Progenitor cell of endocrine pancreas (in vitro differentiated cells): ENCODE data around the gene C17orf67. TPM values are rescaled to one million over a fixed set of nuclear protein-coding genes. Genes with fewer than 3 reads are reported as not detected.
A peak's percentile ranks its signal among the peaks of the same experiment; 100 is the strongest.

ENCODE experiments used
- DNase-seq: peaks from one replicate; pipeline ENCODE4 v3.0.0; 2021; ENCODE audit warnings: low spot score; ENCODE audit not compliant: unreplicated experiment
- H3K27ac Mint-ChIP-seq: 2 replicates; pipeline ENCODE4 v1.8.0; 2021; ENCODE audit warnings: mild to moderate bottlenecking, moderate library complexity, mixed read lengths
- H3K27me3 Mint-ChIP-seq: 2 replicates; pipeline ENCODE4 v1.8.0; 2021; ENCODE audit warnings: mixed read lengths
- H3K36me3 Mint-ChIP-seq: 2 replicates; pipeline ENCODE4 v1.8.0; 2022; ENCODE audit warnings: mixed read lengths; ENCODE audit not compliant: insufficient read depth
- H3K4me1 Mint-ChIP-seq: 2 replicates; pipeline ENCODE4 v1.8.0; 2021; ENCODE audit warnings: low read depth, mixed read lengths
- H3K4me3 Mint-ChIP-seq: 2 replicates; pipeline ENCODE4 v1.8.0; 2021; ENCODE audit warnings: low read depth, mild to moderate bottlenecking, moderate library complexity, mixed read lengths
- H3K9me3 Mint-ChIP-seq: 2 replicates; pipeline ENCODE4 v1.8.0; 2021; ENCODE audit warnings: low read depth, mixed read lengths
- CTCF ChIP-seq: fragments of 200-600 bp; sonication (generic); IDR thresholded peaks from one replicate; pipeline ENCODE4 v1.5.0; 2021; ENCODE audit warnings: antibody characterized with exemption, mild to moderate bottlenecking; ENCODE audit not compliant: unreplicated experiment
- total RNA-seq: library from RNA; stranded (reverse); gene quantifications from 2 replicates; pipeline ENCODE4 v1.2.1, GENCODE V29; 2021

C17orf67 gene
- total RNA-seq, 1 donor from 2014 or later: 0.65 TPM

- H3K27ac Mint-ChIP-seq: no peak overlapping the region
- no peaks in the 10 kb centered on the region for H3K27me3 Mint-ChIP-seq
- H3K9me3 Mint-ChIP-seq: no peaks in the 10 kb centered on the region
- TF ChIP-seq CTCF: no peak
- no peak for DNase-seq
- H3K4me1 Mint-ChIP-seq: no peaks in the 10 kb centered on the region
- no peaks in the 10 kb centered on the region for H3K36me3 Mint-ChIP-seq
- H3K4me3 Mint-ChIP-seq: no peak overlapping the region
These were observed 13.4 kb upstream of the C17orf67 start for GRCh38 chr17:56847106-56847505.

- TF ChIP-seq CTCF: no peak
- Mint-ChIP-seq H3K36me3 (no peaks in the 10 kb centered on the region), H3K27ac (no peak overlapping the region), H3K4me3 (no peak overlapping the region), H3K9me3 (no peaks in the 10 kb centered on the region), H3K4me1 (no peaks in the 10 kb centered on the region), H3K27me3 (no peaks in the 10 kb centered on the region)
- no peak for DNase-seq
These were observed 12.2 kb upstream of the C17orf67 start for GRCh38 chr17:56845934-56846333.

- no peak for DNase-seq
- Mint-ChIP-seq H3K27me3 (peaks cover 7% of the 10 kb centered on the region), H3K4me1 (no peaks in the 10 kb centered on the region), H3K4me3 (no peak overlapping the region), H3K27ac (no peak overlapping the region), H3K9me3 (no peaks in the 10 kb centered on the region), H3K36me3 (peaks cover 2% of the 10 kb centered on the region)
- no peak for TF ChIP-seq CTCF
These were observed 8.9 kb upstream of the C17orf67 start for GRCh38 chr17:56842577-56842976.

GRCh38 chr17:56838687-56839086 is 5.0 kb upstream of the C17orf67 start:
- DNase-seq: no peak
- H3K27ac Mint-ChIP-seq: no peak overlapping the region
- H3K4me1 Mint-ChIP-seq: peaks cover 1% of the 10 kb centered on the region
- H3K4me3 Mint-ChIP-seq: no peak overlapping the region
- peaks cover 3% of the 10 kb centered on the region for H3K36me3 Mint-ChIP-seq
- no peak for TF ChIP-seq CTCF
- no peaks in the 10 kb centered on the region for H3K9me3 Mint-ChIP-seq
- H3K27me3 Mint-ChIP-seq: peaks cover 27% of the 10 kb centered on the region

- no peak for TF ChIP-seq CTCF
- no peak for DNase-seq
- Mint-ChIP-seq H3K4me1 (peaks cover 7% of the 10 kb centered on the region), H3K36me3 (peaks cover 8% of the 10 kb centered on the region), H3K9me3 (no peaks in the 10 kb centered on the region), H3K4me3 (peak overlapping the region; percentile 81), H3K27ac (peak overlapping the region; percentile 52), H3K27me3 (peaks cover 53% of the 10 kb centered on the region)
These were observed 1.5 kb upstream of the C17orf67 start for GRCh38 chr17:56835264-56835585.
